ENCODE data around the gene PRDM10. TPM values are rescaled to one million over a fixed set of nuclear protein-coding genes. Genes with fewer than 3 reads are reported as not detected.

Gene PRDM10
- total RNA-seq, 6 donors from 2014 or later, result 6.8 to 13.9 (median 12.7) TPM

- no peaks in the 10 kb centered on the region for H3K4me1 ChIP-seq
- no peak for ATAC-seq (ENCODE audit: low FRiP score in 2 of 2)
- TF ChIP-seq EP300 (IDR thresholded peaks at IDR 0.05) (no peak), POLR2A (IDR thresholded peaks at IDR 0.05) (no peak), POLR2AphosphoS5 (IDR thresholded peaks at IDR 0.05) (no peak), CTCF (IDR thresholded peaks at IDR 0.05) (no peak)
- H3K4me3 ChIP-seq, result no peak overlapping the region
- no peaks in the 10 kb centered on the region for H3K9me3 ChIP-seq
- H3K27ac ChIP-seq, result no peak overlapping the region
- H3K36me3 ChIP-seq, result peaks cover 0 to 17% (median 0%) of the 10 kb centered on the region in 4 donors
- DNase-seq, result no peak
- H3K27me3 ChIP-seq, result no peaks in the 10 kb centered on the region
- 92 to 93% methylated on average over 4 of the region's 4 CpGs for WGBS, 2 donors
These were observed 64.9 kb downstream of the PRDM10 start for GRCh38 chr11:129937592-129938238.

- Histone ChIP-seq H3K4me3 (no peak overlapping the region), H3K9me3 (no peaks in the 10 kb centered on the region), H3K4me1 (no peaks in the 10 kb centered on the region), H3K27me3 (no peaks in the 10 kb centered on the region), H3K36me3 (peaks cover 0 to 20% (median 3%) of the 10 kb centered on the region in 4 donors), H3K27ac (no peak overlapping the region)
- ATAC-seq (ENCODE audit: low FRiP score in 2 of 2), result no peak
- no peak for TF ChIP-seq POLR2A (IDR thresholded peaks at IDR 0.05)
- TF ChIP-seq POLR2AphosphoS5 (IDR thresholded peaks at IDR 0.05), result no peak
- TF ChIP-seq EP300 (IDR thresholded peaks at IDR 0.05), result no peak
- no peak for TF ChIP-seq CTCF (IDR thresholded peaks at IDR 0.05)
- 88 to 93% methylated on average over 3 of the region's 3 CpGs for WGBS, 2 donors
- no peak for DNase-seq
These were observed 66.9 kb downstream of the PRDM10 start for GRCh38 chr11:129935723-129936122.

- TF ChIP-seq POLR2AphosphoS5 (IDR thresholded peaks at IDR 0.05) (no peak), EP300 (IDR thresholded peaks at IDR 0.05) (no peak), CTCF (IDR thresholded peaks at IDR 0.05) (no peak), POLR2A (IDR thresholded peaks at IDR 0.05) (no peak)
- ATAC-seq (ENCODE audit: low FRiP score in 2 of 2) (no peak), DNase-seq (no peak)
- H3K4me3 ChIP-seq, result no peak overlapping the region
- no peaks in the 10 kb centered on the region for H3K4me1 ChIP-seq
- no peaks in the 10 kb centered on the region for H3K27me3 ChIP-seq
- H3K27ac ChIP-seq, result no peak overlapping the region
- no peaks in the 10 kb centered on the region for H3K9me3 ChIP-seq
- WGBS, 2 donors, result 90 to 97% methylated on average over 9 of the region's 9 CpGs
- H3K36me3 ChIP-seq, result peaks cover 0 to 27% (median 7%) of the 10 kb centered on the region in 4 donors
These were observed 68.7 kb downstream of the PRDM10 start for GRCh38 chr11:129933891-129934290.

- Histone ChIP-seq H3K4me3 (no peak overlapping the region), H3K27ac (no peak overlapping the region), H3K9me3 (no peaks in the 10 kb centered on the region), H3K36me3 (peaks cover 0 to 27% (median 7%) of the 10 kb centered on the region in 4 donors), H3K27me3 (no peaks in the 10 kb centered on the region), H3K4me1 (no peaks in the 10 kb centered on the region)
- 91% methylated on average over 1 of the region's 1 CpG for WGBS, 2 donors
- TF ChIP-seq POLR2A (IDR thresholded peaks at IDR 0.05) (no peak), EP300 (IDR thresholded peaks at IDR 0.05) (no peak), CTCF (IDR thresholded peaks at IDR 0.05) (no peak), POLR2AphosphoS5 (IDR thresholded peaks at IDR 0.05) (no peak)
- DNase-seq (no peak), ATAC-seq (ENCODE audit: low FRiP score in 2 of 2) (no peak)
These were observed 69.4 kb downstream of the PRDM10 start for GRCh38 chr11:129933262-129933661.
